NCI-H748 (cell line): ENCODE results near the gene RTN1.
A peak's percentile ranks its signal among the peaks of the same experiment; 100 is the strongest.
"Not testable (repeated sequence)": the region's sequence is repeated elsewhere in the genome, so short reads cannot be mapped to it uniquely, and the experiment has no call there.

Experiments
- DNase-seq: peaks from one replicate; lab custom pipeline; 2025; ENCODE audit not compliant: unreplicated experiment; lab: John Stamatoyannopoulos, UW

The RTN1 gene

DNA sequence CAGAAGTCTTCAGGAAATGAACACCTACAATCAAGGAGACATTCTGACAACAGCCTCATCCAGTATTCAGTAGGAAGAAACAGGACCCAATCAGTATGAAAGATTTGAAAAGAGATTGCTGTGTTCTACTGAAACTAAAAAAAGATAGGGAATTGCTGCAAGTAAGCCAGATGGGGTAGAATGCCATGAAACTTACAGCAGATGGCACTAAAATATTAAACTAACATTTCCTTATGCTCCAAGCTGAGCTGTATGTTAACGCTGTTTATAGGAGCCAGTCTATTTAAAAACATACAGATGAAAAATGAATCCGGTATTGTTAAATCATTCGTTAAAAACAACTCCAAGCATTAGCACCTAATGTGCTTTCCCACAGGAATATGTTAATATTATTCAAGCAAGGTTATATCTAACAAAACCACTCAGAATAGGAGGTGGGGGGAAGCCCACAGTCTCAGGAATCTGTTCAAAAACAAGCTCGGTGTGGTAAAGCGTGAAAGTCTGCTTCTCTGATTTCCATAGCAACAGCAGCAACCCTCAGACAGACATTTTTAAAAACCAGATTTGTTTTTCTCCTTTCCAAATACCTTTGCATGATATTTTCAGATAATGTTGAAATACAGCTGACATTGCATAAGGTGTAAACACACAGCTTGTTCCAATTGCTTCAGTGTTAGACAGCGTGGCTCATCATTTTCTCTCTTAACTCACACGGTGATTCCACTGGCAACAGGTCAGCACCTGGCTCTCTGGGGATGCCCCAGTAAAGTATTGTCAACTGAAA, 162.6 kb downstream of the RTN1 start:
- no peak for DNase-seq

- DNase-seq: no peak
These were observed 164.7 kb downstream of the RTN1 start for GRCh38 chr14:59705866-59706265.

GRCh38 chr14:59705245-59705644, 165.3 kb downstream of the RTN1 start:
- DNase-seq: no peak

DNA sequence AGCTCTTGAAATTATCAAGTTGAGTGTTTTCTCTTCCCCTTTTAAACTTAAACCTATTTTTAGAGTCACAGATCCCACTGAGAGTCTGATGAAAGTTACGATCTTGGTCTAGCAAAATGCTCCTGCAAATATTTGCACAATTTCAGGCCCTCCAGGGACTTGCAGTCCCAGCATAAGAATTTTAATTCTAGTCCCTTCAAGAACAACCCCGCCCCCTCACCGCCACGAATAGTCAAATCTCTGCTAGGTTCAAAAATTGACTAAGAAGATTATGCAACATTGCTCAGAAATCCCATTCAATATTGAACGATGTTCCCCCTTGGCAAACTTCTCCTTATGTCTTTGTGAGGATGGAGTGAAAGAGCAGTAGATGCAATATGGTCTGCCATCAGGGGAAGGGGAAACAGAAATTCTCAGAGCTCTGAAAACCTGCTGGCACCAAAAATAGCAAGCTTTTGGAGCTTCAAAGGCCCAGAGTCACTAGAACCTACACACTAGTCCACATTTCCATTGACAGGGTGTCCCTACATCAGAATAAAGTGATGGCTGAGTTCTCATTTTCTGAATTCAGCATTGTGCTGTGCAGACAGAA, 166.4 kb downstream of the RTN1 start:
- no peak for DNase-seq

GRCh38 chr14:59699442-59699841, 171.1 kb downstream of the RTN1 start:
- DNase-seq: no peak

DNA sequence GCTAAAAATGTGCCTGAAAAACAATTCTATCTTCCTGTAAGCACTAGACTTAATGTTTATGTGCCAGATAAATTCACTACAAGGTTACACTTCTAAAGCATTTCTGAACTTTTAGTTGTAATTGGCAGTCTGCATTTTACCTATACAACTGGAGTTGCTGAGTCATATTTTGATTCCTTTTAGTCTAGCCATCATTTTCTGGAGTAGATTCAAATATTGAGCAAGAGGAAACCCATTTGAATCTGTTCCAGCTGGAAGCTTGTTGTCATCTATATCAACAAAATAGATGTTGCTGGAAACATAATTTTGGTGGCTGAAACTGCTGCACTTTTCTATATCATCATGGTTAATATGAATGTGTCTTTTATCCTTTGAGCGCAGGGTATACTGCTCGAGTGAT, 171.8 kb downstream of the RTN1 start:
- DNase-seq: no peak

DNA sequence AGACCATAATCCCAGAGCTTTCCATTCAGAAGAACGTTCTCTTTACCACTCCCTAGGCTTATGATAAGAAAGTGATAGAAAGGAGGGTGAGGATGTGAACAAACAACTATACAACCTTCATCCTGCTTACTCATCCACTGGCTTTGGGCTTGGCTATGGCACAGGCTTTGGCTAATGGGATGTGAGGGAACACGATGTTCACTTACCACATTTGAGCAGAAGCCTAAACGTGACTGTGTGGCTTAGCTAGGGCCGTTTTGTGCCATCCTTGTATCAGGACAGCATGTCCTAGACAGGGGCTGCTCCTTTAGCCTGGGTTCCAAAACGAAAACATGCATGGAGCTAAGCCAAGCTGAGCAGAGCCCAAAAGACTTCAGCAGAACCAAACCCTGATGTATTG, 175.4 kb downstream of the RTN1 start:
- no peak for DNase-seq

DNA sequence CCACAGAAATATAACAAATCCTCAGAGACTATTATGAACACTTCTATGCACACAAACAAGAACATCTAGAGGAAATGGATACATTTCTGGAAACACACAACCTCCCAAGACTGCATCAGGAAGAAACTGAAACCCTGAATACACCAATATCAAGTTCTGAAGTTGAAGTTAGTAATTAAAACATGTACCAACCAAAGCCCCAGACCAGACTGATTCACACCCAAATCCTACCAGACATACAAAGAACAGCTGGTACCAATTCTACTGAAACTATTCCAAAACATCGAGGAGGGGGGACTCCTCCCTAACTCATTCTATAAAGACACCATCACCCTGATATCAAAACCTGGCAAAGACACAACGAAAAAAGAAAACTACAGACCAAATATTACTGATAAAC, 179.3 kb downstream of the RTN1 start:
- DNase-seq: no peak

- no peak for DNase-seq
These were observed 180.2 kb downstream of the RTN1 start for GRCh38 chr14:59690426-59690825.

DNA sequence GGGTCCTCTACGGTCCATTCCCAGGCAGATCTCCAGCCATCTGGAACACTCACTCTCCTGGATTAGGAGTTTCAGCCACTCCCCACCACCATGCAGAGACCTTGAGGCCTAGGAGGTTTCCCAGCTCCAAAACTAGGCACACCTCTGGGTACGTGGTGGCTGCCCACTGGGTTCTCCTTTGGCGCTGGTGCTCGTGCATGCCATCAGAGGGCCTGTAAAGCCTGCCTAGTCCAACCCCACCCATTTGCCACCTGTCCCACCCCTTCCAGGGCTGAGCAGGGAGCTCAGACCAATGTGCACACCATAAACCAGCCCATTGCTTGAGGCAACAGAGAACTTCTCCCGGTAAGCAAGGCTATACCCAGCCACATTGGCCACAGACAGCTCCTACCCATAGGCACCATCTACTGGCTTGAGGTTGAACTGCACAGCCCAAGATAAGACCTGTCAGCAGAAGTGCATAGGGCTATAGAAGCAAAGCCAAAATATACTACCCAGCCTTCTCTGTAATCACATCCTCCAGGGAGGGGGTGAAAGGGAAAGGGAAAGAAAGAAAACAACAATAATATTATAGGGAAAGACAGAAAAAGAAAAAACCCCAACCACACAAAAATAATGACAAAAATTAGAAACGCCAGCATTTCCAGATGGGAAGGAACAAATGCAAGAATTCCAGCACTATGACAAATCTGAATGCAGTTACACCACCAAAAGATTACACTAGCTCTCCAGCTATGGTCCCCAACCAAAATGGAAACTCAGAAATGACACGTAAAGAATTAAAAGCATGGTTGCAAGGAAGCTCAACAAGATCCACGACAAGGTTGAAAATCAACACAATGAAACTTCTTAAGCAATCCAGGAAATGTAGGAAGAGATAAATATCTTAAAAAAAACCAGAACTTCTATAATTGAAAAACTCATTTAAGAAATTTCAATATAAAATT, 182.1 kb downstream of the RTN1 start:
- DNase-seq: peak; percentile 71

DNA sequence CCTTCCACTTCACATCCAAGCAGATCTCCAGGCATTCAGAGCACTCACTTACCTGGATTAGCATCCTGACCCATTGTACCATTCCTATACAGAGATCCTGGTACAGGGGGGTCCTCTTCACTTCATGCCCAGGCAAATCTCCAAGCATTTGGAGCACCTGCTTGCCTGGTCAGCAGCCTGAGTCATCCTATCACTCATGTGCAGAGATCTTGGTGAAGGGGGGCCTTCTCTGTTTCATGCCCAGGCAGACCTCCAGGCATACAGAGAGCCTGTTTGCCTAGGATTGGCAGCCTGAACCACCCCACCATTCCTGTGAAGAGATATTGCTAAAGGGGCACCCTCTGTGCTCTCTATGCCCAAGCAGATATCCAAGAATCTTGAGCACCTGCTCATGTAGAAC, 182.9 kb downstream of the RTN1 start:
- no peak for DNase-seq

- DNase-seq: peak; percentile 94
These were observed 190.7 kb downstream of the RTN1 start for GRCh38 chr14:59679872-59680271.

DNA sequence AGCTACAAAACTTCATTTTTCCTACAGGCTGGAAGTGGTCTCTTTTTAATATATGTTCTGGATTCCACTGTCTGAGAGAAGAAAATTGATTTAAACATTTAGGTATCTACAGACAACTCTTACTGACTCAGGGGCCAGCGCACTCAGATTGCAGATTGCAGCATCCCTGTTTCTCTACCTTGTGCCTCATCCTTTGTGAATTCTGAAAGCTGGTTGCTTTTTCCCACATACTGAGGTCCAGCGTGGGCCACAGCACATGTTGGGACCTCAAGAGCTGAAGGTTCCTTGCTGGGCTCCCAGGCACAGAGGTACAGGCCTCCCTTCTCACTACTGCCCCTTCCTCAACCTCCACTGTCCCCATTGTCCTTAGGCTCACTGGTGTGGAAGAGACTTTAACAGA, 192.2 kb downstream of the RTN1 start:
- DNase-seq: no peak

DNA sequence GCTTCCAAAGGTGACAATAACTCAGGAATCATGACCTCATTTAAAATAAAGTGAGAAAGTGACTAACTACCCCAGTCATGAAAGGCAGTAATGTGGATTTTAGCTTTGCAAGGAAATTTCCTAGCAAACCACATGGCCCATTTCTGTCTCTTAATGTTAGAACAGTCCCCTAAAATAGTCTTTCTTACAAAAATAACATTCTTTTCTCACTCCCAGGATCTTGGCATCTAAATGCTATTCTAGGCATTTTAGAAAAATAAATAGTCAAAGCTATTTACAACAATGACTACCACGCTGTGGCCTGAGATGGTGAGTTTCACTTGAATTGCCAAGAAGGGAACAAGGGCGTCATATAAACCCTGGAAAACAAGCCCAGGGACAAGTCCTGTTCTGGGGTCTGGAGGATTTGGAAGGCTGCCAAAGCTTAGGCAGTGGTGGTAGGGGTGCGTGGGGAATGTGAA, 192.8 kb downstream of the RTN1 start:
- no peak for DNase-seq

GRCh38 chr14:59675394-59675793, 195.2 kb downstream of the RTN1 start:
- DNase-seq: no peak

- peak; percentile 20 for DNase-seq
These were observed 205.8 kb downstream of the RTN1 start for GRCh38 chr14:59664741-59665140.

- DNase-seq: no peak
These were observed 212.8 kb downstream of the RTN1 start for GRCh38 chr14:59657769-59658168.

- no peak for DNase-seq
These were observed 214.1 kb downstream of the RTN1 start for GRCh38 chr14:59656473-59656872.

GRCh38 chr14:59654131-59654530, 216.4 kb downstream of the RTN1 start:
- DNase-seq: not testable (repeated sequence)

DNA sequence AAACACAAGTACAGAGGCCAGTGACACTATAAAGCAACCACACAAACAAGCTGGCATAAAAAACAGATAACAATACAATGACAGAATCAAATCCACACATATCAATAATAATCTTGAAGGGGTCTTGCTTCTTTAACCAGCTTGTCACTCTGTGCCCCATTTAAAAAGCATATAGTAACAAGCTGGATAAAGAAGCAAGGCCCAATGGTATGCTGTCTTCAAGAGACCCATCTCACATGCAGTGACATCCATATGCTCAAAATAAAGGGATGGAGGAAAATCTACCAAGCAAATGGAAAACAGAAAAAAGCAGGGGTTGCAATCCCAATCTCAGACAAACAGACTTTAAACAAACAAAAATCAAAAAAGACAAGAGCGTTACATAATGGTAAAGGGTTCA, 223.7 kb downstream of the RTN1 start:
- not testable (repeated sequence) for DNase-seq

GRCh38 chr14:59638885-59639284, 231.7 kb downstream of the RTN1 start:
- DNase-seq: no peak

DNA sequence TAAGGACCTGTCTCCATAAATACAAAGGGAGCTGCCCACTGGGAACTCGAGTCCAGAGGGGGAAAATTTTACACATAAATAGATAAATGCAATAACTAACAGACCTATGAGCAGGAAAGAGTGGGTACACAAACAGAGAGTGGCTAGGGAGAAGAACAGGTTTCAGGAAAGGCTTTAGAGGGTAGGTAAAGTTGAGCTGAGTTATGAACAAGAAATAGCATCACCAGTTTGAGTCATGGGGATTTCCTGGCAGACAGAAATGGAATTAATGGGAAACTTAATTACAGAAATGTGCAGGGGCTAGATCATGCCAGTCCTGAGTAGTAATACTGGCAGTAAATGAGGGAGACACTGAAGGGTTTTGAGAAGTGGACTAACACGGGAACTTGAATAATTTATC, 236.0 kb downstream of the RTN1 start:
- no peak for DNase-seq
